HG03558 (cell line): ENCODE results near the gene MAML2.

Source experiments
- ATAC-seq: cut with Tn5 transposase; IDR thresholded peaks from one replicate; pipeline ENCODE4 v1.9.1; 2021; ENCODE audit warnings: moderate number of reproducible peaks; ENCODE audit not compliant: unreplicated experiment; ENCODE audit errors: extremely low read depth

MAML2 gene

DNA sequence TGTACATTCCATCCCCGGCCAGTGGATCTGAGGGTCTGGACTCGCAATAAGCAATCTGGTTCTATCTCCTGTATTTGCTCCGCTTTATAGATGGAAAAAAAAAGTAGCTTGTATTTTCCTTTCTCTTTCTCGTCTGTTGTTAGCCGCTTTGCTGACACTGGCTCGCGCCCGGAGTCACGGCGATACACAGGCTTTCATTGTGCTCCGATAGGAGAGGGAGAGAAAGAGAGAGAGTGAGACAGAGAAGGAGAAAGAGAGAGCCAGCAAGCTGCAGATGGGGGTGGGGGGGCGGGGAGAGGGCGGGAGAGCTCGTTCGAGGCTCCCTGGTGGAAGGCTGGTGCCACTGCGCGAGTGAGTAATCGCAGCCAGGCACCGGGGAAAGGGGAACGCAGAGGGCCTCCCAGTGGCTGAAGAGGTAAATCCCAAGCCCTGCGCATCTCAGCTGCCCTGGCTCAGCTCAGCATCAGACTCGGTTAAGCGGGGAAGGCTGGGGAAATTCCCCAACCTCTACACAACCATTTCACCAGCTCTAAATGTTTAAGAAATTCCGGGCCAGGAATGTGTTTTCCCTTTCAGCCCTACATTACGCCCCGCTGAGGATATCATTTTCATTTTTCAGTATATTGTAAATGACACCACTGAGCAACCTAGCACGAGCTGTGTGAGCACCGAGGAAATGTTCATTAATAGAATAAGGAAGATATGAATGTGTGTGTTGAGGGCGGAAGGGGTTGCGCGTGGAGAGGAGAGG lies at the start of gene MAML2:
Gene MAML2, minus strand, starts transcription at position 235 of the 751 bp plus-strand sequence. CDS start 1,300 bp downstream, outside the sequence.
- peak; percentile 80 for ATAC-seq

GRCh38 chr11:96391698-96392307 lies 48.8 kb upstream of the MAML2 start:
- no peak for ATAC-seq

DNA sequence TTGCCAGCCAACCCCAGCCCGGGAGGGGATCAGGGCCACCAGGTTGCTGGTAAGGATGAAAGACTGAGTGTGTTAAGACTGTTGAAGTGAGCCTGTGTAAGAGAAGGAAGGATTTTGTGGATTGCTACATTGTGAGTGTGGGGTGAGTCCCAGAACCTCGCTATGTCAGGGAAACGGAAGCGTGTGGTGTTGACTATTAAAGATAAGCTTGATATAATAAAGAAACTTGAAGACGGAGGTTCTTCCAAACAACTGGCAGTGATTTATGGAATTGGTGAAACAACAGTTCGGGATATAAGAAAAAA lies 47.4 kb upstream of the MAML2 start:
- ATAC-seq = no peak

DNA sequence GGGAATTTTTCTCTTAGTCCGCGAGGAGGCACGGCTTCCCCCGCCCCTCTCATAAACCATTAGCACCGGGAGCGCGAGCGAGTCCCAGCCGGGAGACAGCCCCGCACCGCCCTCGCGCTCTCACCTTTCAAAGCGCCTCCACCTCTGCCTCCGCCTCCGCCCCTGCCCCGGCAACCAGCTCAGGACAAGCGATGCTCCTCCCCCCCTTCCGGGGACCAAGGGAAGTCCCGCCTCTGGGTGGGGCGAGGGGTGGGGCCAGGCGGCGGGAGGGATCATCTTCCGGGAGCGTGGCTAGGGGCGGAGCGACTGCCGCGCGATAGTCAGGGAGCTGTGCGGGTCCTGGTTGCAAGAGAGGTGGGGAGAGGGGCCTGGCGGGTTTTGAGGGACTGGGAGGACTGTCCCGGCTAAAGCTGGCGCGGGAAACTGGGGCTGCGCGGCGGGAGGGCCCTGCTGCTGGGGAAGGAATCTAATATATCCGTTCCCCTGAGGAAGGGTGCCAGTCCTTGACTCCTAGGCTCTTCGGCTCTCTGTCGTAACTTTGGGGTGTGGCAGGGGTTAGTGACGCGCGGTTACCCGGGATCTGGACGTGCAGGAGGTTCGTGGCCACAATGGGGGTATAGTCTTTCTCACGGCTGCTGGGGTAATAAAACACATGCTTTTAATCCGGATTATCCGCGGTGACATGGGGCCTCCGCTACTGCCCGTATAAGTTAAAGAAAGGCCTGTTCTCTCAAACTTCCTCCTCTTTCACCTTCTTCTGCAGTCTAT lies 46.9 kb upstream of the MAML2 start, which contains the start of the genes CCDC82 and JRKL:
Gene CCDC82, minus strand, starts transcription at position 193 of the 768 bp plus-strand sequence. CDS start 5,165 bp downstream, outside the sequence.
Gene JRKL, plus strand, starts transcription at position 294 of the 768 bp plus-strand sequence. CDS start 637 bp downstream, outside the sequence.
- peak; percentile 81 for ATAC-seq

- ATAC-seq = peak; percentile 30
These were observed 46.1 kb upstream of the MAML2 start for GRCh38 chr11:96388891-96389719.

DNA sequence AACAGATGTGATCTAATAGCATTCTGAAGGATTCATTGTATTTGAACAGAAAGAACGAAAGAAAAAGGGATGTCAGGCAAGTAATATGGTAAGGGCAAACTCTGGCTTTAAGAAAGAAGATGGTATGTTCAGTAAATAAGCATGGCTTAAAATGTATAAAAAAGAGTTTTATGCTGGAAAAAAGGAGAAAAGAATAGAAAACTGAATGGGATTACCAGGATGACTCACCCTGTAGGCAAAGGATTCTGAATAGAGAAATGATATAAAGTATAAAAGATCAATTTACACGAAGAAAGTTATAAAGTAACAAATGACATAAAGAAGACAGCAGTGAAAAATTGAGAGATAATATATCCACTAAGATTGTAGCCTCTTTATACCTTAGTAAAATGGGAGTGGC lies 42.2 kb upstream of the MAML2 start:
- ATAC-seq = no peak

DNA sequence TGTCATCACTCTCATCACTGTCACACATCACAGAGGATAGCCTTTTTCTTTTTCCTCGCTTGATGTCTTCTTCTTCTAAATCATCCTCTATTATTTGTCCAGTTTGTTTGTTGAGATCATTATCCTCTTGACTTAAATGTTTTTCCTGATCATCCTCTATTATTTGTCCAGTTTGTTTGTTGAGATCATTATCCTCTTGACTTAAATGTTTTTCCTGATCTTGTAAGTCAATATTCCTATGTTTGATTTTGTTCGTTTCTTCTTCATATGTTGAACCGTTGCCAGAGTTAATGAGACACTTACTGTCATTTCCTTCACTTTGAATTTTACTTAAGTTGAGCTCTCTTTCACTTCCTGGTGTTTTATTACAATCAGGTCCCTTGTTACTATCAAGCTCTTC lies 41.2 kb upstream of the MAML2 start:
- ATAC-seq = no peak

GRCh38 chr11:96376796-96377195 lies 33.8 kb upstream of the MAML2 start:
- no peak for ATAC-seq

GRCh38 chr11:96373826-96374225 lies 30.8 kb upstream of the MAML2 start:
- ATAC-seq = no peak

GRCh38 chr11:96367342-96367741 lies 24.3 kb upstream of the MAML2 start:
- ATAC-seq = no peak

- no peak for ATAC-seq
These were observed 23.0 kb upstream of the MAML2 start for GRCh38 chr11:96366024-96366423.

DNA sequence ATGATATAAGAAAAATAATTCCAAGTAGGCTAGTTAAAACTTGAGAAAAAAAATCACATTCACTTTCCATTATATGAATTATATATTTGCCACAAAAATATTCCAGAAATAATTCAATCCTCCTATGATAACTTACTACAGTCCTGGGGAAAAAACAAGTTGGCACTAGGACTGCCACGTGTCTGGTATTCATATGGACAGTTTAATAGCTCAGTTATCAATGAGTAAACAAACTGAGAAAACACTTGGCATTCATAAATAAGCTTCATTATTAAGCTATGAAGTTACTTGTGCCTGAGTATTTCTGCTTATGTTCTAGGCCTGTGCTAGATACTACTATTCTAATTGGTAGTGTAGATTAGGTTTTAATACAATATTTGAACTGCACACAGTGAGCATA lies 22.5 kb upstream of the MAML2 start:
- ATAC-seq = no peak

- no peak for ATAC-seq
These were observed 18.8 kb upstream of the MAML2 start for GRCh38 chr11:96361778-96362177.

DNA sequence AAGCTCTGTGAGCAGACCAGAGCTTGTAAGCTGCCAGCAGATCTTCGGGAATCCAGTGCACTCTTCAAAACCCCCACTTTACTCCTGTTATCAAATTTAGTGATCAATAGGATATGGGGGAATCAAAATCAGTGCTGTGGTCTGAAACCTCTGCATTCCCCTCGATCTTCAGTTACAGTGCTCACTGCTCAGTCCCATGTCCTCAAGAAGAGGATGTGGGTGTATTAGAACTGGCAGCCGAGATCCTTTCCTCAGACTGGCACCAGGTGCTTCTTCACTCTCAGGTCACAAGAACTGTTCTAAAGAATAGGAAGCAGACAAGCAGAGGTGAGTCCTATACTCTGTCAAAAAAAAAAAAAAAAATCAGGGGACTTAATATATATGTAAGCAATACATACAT lies 15.3 kb upstream of the MAML2 start:
- ATAC-seq = no peak

GRCh38 chr11:96357794-96358193 lies 14.8 kb upstream of the MAML2 start:
- no peak for ATAC-seq

DNA sequence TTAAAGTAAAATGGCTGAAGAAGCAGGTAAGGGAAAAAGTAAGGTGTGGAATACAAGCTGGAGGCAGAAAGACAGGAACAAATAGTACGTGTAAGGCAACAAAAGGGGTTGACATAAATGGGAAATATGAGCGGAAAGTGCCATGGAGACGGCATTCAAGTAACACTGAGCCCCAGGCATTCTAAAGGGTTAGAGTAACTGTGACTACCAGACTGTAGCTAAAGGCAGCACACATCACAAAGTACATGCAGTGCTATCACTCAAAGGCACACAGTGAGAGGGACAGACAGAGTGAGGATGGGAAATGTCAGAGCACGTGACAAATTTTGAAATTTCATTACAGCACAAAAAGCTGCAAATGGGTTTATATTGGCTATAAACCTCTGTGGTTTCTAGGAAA lies 13.9 kb upstream of the MAML2 start:
- no peak for ATAC-seq

- ATAC-seq = no peak
These were observed 708 bp downstream of the MAML2 start for GRCh38 chr11:96342014-96342960.

DNA sequence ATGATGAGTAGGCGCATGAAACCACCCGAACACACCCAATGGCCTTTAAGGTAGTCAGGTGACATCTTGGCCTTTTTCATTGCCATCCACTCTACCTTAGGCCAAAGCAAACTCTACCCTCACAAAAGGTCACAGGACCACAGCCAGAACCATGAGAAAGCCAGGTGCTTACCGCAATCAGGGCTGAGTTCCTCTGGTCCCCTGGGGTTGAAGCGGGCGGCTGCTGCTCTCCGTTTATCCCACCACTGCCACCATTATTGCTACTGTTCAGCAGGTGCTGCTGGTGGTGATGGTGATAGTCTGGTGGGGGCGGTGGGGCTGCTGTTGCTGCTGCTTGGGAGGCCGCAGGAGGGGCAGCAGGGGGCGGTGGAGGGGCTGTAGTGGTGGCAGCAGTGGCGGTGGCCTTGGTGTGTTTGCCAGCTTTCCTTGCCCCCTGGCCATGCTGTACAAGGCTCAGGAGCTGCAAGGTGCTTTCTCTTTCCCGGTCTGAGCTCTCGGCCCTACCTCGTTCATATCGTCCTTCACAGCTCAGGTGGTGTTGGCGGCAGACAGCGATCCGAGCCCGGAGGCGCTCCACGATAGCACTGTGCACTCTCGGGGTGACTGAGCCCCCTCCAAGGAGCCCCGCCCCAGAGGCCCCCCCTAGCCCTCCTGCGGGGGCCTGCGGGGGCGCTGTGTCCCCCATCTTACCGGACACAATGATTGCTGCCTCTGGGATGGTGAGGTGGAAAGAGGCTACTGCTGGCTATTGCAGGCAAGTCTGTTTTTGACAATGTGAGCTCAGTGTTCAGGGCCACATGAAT lies 1.6 kb downstream of the MAML2 start:
- peak; percentile 18 for ATAC-seq

GRCh38 chr11:96340555-96340885 lies 2.5 kb downstream of the MAML2 start:
- no peak for ATAC-seq
